HFFc6 (cell line): ENCODE data around the gene PPP1R14B. TPM values are rescaled to one million over a fixed set of nuclear protein-coding genes. Genes with fewer than 3 reads are reported as not detected.

Source experiments
- DNase-seq: peaks from one replicate; pipeline ENCODE4 v3.0.0-alpha.2; 2018
- H3K27ac Mint-ChIP-seq: 2 replicates; pipeline ENCODE4 v1.8.0; 2020; ENCODE audit warnings: mild to moderate bottlenecking, mixed read lengths
- H3K27me3 Mint-ChIP-seq: 2 replicates; pipeline ENCODE4 v1.8.0; 2021; ENCODE audit warnings: mild to moderate bottlenecking, moderate library complexity, mixed read lengths; ENCODE audit not compliant: insufficient read depth
- H3K36me3 Mint-ChIP-seq: 2 replicates; pipeline ENCODE4 v1.8.0; 2021; ENCODE audit warnings: low read depth, mixed read lengths
- H3K4me1 Mint-ChIP-seq: 2 replicates; pipeline ENCODE4 v1.8.0; 2020; ENCODE audit warnings: low read depth, mixed read lengths
- H3K4me3 Mint-ChIP-seq: 2 replicates; pipeline ENCODE4 v1.8.0; 2020; ENCODE audit warnings: mild to moderate bottlenecking, moderate library complexity, mixed read lengths
- H3K9me3 Mint-ChIP-seq: 2 replicates; pipeline ENCODE4 v1.8.0; 2020; ENCODE audit warnings: mild to moderate bottlenecking, mixed read lengths
- total RNA-seq, 6 experiments: library from RNA; stranded (reverse); fragmentation: NEBNext Ultra II Directional; extraction: Animal tissue kit (Norgen Biotek cat#: 25700); gene quantifications; 2 replicates in 1 of 6; 3 replicates in 5 of 6; pipeline ENCODE4 v1.2.3, GENCODE V29; 2021
- TF ChIP-seq, protein P1 (sequence below): fragments of 200-600 bp; sonication (generic); IDR thresholded peaks from 2 replicates; pipeline ENCODE4 v1.5.0; 2021; ENCODE audit warnings: antibody characterized with exemption, mild to moderate bottlenecking

Gene PPP1R14B
- total RNA-seq, 6 experiments from 2014 or later: 386 to 478 (median 429) TPM

DNA sequence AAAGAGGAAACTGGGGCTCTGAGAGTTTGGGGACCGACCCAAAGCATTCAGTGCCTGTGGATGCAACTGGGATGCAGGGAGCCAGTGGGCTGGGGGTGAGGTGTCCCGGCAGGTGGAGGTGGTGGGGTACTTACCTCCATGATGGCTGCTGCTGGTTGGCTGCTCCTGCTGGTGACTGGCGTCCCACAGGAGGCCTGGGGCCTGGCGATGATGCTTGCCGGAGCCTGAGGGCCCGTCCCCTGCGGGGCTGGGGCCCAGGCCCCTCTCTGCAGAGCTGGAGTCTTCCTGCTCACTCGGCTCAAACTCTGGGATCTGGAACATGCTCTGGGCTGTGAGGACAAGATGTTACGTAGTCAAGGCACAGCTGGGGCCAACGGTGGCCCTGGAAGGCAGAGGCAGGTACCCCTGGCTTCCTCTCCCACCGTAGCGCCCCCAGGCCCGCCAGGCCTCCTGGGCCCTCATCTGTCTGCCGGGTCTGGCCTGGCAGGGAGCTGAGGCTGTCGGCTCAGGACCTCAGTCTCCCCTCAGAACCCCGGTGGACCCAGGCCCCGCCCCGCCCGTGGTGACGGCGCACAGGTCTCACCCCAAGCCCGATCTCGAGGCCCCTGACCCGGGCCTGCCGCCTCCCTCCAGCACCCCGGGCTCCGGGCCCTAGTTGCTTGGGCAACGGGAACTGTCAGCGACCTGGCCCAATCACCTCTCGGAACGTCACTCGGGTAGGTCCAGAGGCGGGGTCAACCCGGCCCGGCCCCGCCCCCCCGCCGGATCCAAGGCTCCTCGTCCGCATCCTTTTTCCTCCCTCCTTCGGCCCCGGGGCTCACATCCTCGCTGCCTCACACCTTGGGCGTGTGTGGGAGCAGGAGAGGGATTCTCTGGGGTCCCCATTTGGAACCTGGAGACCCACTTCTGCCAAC is 37.6 kb upstream of the PPP1R14B start, which contains the start of gene BAD:
Gene BAD, minus strand, starts transcription at position 618 of the 914 bp plus-strand sequence. Its CDS starts 297 bp downstream, at position 321.
- peaks cover 5% of the 10 kb centered on the region for H3K27me3 Mint-ChIP-seq
- H3K27ac Mint-ChIP-seq: peak within 1 kb of the TSS; percentile 90
- DNase-seq: peak; percentile 88
- TF ChIP-seq, protein P1, sequence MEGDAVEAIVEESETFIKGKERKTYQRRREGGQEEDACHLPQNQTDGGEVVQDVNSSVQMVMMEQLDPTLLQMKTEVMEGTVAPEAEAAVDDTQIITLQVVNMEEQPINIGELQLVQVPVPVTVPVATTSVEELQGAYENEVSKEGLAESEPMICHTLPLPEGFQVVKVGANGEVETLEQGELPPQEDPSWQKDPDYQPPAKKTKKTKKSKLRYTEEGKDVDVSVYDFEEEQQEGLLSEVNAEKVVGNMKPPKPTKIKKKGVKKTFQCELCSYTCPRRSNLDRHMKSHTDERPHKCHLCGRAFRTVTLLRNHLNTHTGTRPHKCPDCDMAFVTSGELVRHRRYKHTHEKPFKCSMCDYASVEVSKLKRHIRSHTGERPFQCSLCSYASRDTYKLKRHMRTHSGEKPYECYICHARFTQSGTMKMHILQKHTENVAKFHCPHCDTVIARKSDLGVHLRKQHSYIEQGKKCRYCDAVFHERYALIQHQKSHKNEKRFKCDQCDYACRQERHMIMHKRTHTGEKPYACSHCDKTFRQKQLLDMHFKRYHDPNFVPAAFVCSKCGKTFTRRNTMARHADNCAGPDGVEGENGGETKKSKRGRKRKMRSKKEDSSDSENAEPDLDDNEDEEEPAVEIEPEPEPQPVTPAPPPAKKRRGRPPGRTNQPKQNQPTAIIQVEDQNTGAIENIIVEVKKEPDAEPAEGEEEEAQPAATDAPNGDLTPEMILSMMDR: no peak; the same call in 1 of the 2 replicates
- peak within 1 kb of the TSS; percentile 88 for H3K4me3 Mint-ChIP-seq
- peaks cover 23% of the 10 kb centered on the region for H3K4me1 Mint-ChIP-seq
- H3K36me3 Mint-ChIP-seq: peaks cover 7% of the 10 kb centered on the region
- no peaks in the 10 kb centered on the region for H3K9me3 Mint-ChIP-seq

DNA sequence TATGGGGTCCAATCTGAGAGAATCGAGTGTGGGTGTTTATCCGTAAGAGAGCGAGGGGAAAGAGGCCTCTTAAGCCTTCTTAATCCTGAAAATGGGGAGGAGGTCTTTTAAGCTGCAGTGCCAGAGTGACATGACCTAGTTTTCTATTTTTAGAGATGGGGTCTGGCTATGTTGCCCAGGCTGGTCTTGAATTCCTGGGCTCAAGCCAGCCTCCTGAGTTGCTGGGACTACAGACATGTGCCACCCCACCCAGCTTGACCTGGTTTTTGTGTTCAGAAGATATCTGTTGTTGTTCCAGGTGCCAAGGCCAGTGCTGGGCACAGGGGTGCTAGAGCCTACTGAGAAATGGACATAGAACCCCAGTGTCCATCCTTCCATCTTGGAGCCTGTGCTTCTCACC is 36.3 kb upstream of the PPP1R14B start:
- Mint-ChIP-seq H3K27me3 (peaks cover 5% of the 10 kb centered on the region), H3K27ac (no peak overlapping the region; the same call in 1 of the 2 replicates), H3K4me1 (peaks cover 23% of the 10 kb centered on the region), H3K4me3 (peak overlapping the region; percentile 88), H3K9me3 (no peaks in the 10 kb centered on the region), H3K36me3 (peaks cover 13% of the 10 kb centered on the region)
- DNase-seq: no peak
- TF ChIP-seq, protein P1: no peak

DNA sequence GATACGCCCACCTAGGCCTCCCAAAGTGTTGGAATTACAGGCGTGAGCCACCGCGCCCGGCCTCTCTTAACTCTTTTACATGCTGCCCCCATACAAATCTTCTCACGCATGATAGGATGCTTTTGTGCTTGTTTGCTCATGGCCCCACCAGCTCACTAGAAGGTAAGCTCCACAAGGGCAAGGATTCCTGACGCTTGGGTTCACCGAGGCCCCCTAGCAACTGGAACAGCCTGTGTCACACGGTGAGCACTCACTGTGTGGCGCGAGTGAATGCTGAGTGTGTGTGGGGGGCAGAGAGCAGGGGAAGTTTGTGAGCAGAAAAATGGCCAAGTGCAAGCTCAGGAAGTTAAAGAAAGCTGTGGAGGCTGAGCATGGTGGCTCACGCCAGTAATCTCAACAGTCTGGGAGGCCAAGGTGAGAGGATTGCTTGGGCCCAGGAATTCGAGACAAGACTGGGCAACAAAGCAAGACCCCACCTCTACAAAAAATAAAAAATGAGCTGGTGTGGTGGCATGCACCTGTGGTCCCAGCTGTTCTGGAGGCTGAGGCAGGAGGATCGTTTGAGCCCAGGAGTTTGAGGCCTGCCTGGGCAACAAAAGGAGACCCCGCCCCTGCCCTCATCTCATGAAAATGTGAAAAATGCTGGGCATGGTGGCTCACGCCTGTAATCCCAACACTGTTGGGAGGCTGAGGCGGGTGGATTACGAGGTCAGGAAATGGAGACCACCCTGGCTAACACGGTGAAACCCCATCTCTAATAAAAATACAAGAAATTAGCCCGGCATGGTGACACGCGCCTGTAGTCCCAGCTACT is 35.4 kb upstream of the PPP1R14B start:
- Mint-ChIP-seq H3K27ac (no peak overlapping the region), H3K9me3 (no peaks in the 10 kb centered on the region), H3K4me3 (no peak overlapping the region), H3K36me3 (peaks cover 13% of the 10 kb centered on the region), H3K27me3 (peaks cover 5% of the 10 kb centered on the region), H3K4me1 (peaks cover 23% of the 10 kb centered on the region)
- no peak for DNase-seq
- TF ChIP-seq, protein P1: no peak

DNA sequence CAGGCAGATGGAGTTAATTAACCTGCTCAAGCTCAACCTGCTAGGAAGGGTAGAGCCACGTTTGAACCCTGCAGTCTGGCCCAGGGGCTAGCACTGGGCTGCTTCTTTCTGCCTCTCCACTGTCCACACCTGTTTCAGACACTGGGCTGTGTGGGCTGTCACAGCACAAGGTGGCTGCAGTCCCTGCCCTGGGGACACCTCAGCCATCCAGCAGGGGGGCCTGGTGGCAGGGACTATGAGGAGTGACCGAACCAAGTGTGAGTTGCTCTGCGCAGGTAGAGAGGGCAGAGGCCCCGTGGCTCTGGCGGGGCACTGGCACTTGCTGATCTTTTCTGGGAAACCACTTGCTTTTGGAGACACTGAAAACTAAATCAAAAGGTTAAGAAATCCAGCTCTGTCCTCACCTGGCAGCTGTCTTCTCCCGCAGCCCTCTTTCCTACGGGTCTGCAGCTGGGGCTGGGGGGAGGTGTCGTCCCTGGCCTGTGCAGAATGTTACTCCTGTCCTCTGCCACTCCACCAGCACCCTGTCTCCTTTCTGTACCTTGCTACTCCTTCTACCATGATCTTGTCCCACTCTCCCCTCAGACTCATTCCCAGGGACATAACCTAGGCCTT is 31.9 kb upstream of the PPP1R14B start:
- TF ChIP-seq, protein P1: no peak
- Mint-ChIP-seq H3K27me3 (peaks cover 5% of the 10 kb centered on the region), H3K4me1 (peaks cover 14% of the 10 kb centered on the region), H3K27ac (no peak overlapping the region), H3K9me3 (no peaks in the 10 kb centered on the region), H3K4me3 (no peak overlapping the region), H3K36me3 (peaks cover 13% of the 10 kb centered on the region)
- no peak for DNase-seq
